Cardiac atrium fibroblast (primary cell): ENCODE measurements around the gene MRGPRE. TPM values are rescaled to one million over a fixed set of nuclear protein-coding genes. Genes with fewer than 3 reads are reported as not detected.

Source experiments
- total RNA-seq: library from RNA; depleted of rRNA; stranded (reverse); fragments of >200 nt; gene quantifications from 2 replicates; pipeline ENCODE4 v1.2.3, GENCODE V29; 2015

The MRGPRE gene, protein sequence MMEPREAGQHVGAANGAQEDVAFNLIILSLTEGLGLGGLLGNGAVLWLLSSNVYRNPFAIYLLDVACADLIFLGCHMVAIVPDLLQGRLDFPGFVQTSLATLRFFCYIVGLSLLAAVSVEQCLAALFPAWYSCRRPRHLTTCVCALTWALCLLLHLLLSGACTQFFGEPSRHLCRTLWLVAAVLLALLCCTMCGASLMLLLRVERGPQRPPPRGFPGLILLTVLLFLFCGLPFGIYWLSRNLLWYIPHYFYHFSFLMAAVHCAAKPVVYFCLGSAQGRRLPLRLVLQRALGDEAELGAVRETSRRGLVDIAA
- total RNA-seq, result not detected in 2 replicates

DNA sequence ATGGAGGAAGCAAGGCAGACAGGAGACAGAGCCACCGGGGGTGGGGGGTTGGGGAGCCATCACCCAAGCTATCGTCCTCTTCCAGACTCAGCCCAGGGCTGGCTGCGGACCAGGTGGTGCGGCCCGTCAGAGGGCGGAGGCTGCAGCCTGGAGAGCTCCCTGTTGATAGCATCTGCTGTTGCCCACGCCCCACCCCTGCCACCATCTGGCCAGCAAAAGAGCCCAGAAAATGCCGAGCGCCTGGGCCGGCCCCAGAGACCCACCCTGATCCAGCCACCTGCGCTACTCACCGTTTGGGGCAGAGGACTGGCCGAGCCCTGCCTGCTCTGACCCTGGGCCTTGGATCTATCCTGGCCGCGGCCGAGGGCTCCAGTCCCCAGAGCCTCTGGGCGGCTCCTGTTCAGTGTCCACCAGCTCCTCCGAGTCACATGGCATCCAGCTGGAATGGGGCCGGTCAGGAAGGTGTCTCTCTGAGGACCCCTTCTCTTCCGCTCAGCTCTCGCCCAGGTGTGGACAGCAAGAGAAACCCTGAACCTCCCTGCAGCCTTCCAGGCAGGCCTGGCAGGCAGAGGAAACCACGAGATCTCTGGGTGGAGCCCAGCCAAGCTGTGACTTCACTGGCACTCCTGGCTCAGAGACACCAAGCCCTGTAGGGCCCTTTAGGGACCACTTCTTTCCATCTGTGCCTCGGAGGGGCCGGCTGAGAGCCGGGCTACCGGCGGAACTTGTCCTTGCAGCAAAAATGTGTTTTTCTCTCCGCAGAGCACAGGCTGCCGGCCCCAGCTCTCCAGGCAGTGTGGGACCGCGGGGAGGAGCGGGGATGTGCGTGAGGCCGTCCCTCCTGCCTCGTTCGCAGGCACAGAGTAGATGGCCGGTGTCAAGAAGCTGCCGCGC is at the start of gene MRGPRE:
MRGPRE (minus strand) TSS at position 567 of the 894 bp plus-strand sequence. CDS start 3,618 bp downstream, outside the sequence.

DNA sequence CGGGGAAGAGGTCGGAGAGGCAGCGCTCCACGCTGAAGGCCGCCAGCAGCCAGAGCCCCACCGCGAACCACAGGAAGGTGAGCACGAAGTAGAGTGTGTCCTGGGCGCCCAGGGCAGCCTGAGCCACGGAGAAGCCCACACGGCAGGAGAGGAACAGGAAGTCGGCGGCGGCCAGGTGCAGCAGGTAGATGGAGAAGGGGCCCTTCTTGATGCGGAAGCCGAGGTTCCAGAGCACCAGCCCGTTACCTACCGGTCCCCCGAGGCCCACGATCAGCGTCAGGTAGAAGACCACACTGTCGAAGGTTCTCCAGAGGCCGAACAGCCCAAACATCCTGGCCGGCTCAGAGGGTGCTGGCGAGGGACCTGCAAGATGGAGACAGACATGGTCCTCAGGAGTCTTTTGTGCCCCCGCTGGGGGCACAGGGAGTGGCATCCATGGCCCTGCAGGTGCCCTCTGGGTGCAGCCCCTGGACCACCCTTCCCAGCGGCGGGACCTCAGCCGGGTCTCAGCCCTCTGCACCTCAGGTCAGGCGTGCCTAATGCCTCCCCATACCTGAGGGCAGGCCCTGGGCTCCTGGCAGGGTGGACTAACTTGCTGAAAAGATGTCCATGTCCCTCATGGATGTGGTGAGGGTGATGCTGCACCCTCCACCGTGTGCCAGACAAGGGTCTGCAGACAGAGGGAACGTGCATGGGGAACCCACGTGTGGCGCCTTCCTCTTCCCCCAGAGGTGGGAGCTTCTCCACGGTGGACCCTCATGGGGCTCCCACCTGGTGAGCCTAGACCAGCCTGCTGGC is 13.5 kb downstream of the MRGPRE start, which contains the start of gene MRGPRG:
MRGPRG (minus strand) TSS at position 331 of the 798 bp plus-strand sequence; CDS start at position 331, 0 bp downstream.

Other genes starting within 250 kb of the MRGPRE start
- 43.1 and 72.3 TPM in 2 replicates for gene NAP1L4, start 240.1 kb downstream of the MRGPRE start, total RNA-seq
- 65.0 and 69.3 TPM in 2 replicates for gene CARS1, start 175.0 kb downstream of the MRGPRE start, total RNA-seq
- 32.9 and 33.5 TPM in 2 replicates for gene OSBPL5, start 67.1 kb downstream of the MRGPRE start, total RNA-seq
- not detected in 2 replicates for gene MRGPRG, start 13.6 kb downstream of the MRGPRE start, total RNA-seq
- gene ZNF195, start 146.7 kb upstream of the MRGPRE start, total RNA-seq, result 11.4 and 12.6 TPM in 2 replicates